ENCODE data around the gene HES7.

DNA sequence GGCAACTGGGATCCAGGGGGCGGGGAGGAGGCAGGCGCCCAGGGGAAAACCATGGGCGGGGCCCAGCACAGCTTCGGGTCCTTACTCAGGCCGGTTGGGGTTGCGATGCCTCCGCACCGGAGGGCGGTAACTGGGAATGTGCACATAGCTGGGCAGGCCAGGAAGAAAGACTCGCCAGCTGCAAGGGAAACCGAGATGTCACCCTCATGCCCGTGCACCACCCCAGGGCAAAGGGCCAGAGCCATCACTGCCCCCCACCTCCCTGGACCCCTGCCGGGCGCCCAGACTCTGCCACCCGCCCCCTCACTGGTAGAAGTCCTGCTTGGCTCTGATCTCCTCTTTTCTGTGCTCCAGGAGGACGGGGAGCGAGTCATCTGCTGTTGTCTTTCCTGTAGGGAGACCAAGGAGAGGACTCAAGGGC lies 43.1 kb downstream of the HES7 start:
- TF ChIP-seq, protein P1, sequence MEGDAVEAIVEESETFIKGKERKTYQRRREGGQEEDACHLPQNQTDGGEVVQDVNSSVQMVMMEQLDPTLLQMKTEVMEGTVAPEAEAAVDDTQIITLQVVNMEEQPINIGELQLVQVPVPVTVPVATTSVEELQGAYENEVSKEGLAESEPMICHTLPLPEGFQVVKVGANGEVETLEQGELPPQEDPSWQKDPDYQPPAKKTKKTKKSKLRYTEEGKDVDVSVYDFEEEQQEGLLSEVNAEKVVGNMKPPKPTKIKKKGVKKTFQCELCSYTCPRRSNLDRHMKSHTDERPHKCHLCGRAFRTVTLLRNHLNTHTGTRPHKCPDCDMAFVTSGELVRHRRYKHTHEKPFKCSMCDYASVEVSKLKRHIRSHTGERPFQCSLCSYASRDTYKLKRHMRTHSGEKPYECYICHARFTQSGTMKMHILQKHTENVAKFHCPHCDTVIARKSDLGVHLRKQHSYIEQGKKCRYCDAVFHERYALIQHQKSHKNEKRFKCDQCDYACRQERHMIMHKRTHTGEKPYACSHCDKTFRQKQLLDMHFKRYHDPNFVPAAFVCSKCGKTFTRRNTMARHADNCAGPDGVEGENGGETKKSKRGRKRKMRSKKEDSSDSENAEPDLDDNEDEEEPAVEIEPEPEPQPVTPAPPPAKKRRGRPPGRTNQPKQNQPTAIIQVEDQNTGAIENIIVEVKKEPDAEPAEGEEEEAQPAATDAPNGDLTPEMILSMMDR (conservative IDR thresholded peaks at IDR 0.05 in 1 of 2, IDR thresholded peaks at IDR 0.05 in 1 of 2; ENCODE audit: extremely low read depth in 1 of 2, insufficient read depth in 1 of 2, low read depth in 1 of 2, low read length in 2 of 2) = no peak
- no peak for TF ChIP-seq EZH2 (IDR thresholded peaks at IDR 0.05; ENCODE audit: borderline replicate concordance, low read length)
